Activated T-cell treated with anti-CD3 and anti-CD28 coated beads, Interleukin-2, amount 50 U/mL, for 4 hours (primary cell): ENCODE data around the gene EFNA1. TPM values are rescaled to one million over a fixed set of nuclear protein-coding genes. Genes with fewer than 3 reads are reported as not detected.
A peak's percentile ranks its signal among the peaks of the same experiment; 100 is the strongest.

ENCODE experiments used
- ATAC-seq, 2 donors: fragments of 200-7000 bp; cut with Tn5 transposase; one replicate each; pipeline ENCODE4 v1.10.0; 2021
- DNase-seq: peaks from one replicate; pipeline ENCODE4 v3.0.0-alpha.2; 2020
- H3K27me3 Mint-ChIP-seq: one replicate; pipeline ENCODE4 v1.8.0; 2021; ENCODE audit warnings: low read depth, mixed read lengths
- H3K36me3 Mint-ChIP-seq: one replicate; pipeline ENCODE4 v1.8.0; 2022; ENCODE audit warnings: mixed read lengths; ENCODE audit not compliant: insufficient read depth
- H3K4me1 Mint-ChIP-seq: one replicate; pipeline ENCODE4 v1.8.0; 2021; ENCODE audit warnings: low read depth, mixed read lengths
- H3K4me3 Mint-ChIP-seq: one replicate; pipeline ENCODE4 v1.8.0; 2021; ENCODE audit warnings: mild to moderate bottlenecking, moderate library complexity, mixed read lengths
- H3K9me3 Mint-ChIP-seq: one replicate; pipeline ENCODE4 v1.8.0; 2021; ENCODE audit warnings: mixed read lengths
- total RNA-seq, 3 donors: library from RNA; stranded (reverse); gene quantifications; one replicate each; pipeline ENCODE4 v1.2.1, GENCODE V29; 2021

Gene EFNA1
- under 1 TPM; 0.30 to 0.61 (median 0.32) TPM for total RNA-seq

DNA sequence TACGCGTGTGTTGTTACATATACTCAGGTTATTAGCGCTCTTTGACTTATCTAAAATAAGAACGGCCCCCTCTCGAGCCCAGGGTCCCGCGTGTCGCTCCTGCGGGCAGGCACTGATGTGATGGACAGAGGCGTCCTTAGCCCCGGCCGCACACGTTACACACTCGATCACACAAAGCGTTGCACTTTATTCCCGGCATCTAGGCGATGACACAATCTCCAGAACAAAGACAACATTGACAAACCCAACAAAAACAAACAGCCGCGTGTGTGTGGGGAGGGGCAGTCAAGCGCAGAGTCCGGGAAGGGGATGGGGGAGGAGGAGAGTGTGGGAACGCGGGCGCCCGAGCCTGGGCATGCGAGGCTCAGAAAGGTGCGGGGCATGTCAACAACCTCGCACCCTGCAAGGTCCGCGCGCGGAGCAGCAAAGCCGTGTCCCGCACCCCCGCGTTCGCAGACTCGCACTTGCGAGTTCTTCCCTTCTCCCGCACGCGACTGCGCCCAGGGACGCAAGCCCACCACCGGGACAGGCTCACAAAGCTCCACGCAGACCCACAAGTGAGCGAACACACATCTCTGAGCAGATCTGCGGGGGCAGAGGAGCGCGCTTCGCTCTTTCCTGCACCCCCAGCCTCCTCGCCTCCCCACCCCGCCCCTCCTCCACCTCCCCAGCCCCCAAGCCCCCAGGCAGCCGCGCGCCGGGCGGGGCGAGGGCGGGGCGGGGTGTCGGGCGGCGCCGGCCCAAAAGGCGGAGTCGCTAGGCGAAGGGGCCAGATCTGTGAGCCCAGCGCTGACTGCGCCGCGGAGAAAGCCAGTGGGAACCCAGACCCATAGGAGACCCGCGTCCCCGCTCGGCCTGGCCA, at the start of gene EFNA1:
TSS of gene EFNA1 (plus strand) at position 772 of the 862 bp plus-strand sequence. CDS start 102 bp downstream, outside the sequence.
- Mint-ChIP-seq H3K4me3 (peak within 1 kb of the TSS; percentile 81), H3K27me3 (peaks cover 15% of the 10 kb centered on the region), H3K36me3 (no peaks in the 10 kb centered on the region), H3K9me3 (no peaks in the 10 kb centered on the region), H3K4me1 (peaks cover 37% of the 10 kb centered on the region)
- peak; percentile 32 for DNase-seq
- ATAC-seq = peak; percentile 71 to 75

- ATAC-seq (peak; percentile 24 to 35), DNase-seq (peak; percentile 65)
- peak within 1 kb of the TSS; percentile 68 for H3K4me3 Mint-ChIP-seq
- H3K9me3 Mint-ChIP-seq = no peaks in the 10 kb centered on the region
- peaks cover 32% of the 10 kb centered on the region for H3K27me3 Mint-ChIP-seq
- no peaks in the 10 kb centered on the region for H3K36me3 Mint-ChIP-seq
- H3K4me1 Mint-ChIP-seq = peaks cover 30% of the 10 kb centered on the region
Observed at GRCh38 chr1:155078469-155079209, 49.0 kb upstream of the EFNA1 start, which contains the start of gene EFNA3. EFNA3 (plus strand) TSS chr1:155078837; CDS start chr1:155078942, 105 bp downstream.

GRCh38 chr1:155079210-155079486, 48.5 kb upstream of the EFNA1 start:
- ATAC-seq (peak; percentile 1 to 3), DNase-seq (no peak)
- peaks cover 37% of the 10 kb centered on the region for H3K27me3 Mint-ChIP-seq
- no peaks in the 10 kb centered on the region for H3K36me3 Mint-ChIP-seq
- H3K4me1 Mint-ChIP-seq = peaks cover 31% of the 10 kb centered on the region
- H3K4me3 Mint-ChIP-seq = peak overlapping the region; percentile 68
- H3K9me3 Mint-ChIP-seq = no peaks in the 10 kb centered on the region

- H3K27me3 Mint-ChIP-seq = peaks cover 41% of the 10 kb centered on the region
- ATAC-seq (peak; percentile 5 to 11), DNase-seq (peak; percentile 18)
- H3K4me3 Mint-ChIP-seq = peak overlapping the region; percentile 68
- no peaks in the 10 kb centered on the region for H3K36me3 Mint-ChIP-seq
- H3K4me1 Mint-ChIP-seq = peaks cover 36% of the 10 kb centered on the region
- no peaks in the 10 kb centered on the region for H3K9me3 Mint-ChIP-seq
Observed at GRCh38 chr1:155079487-155080311, 48.0 kb upstream of the EFNA1 start.

GRCh38 chr1:155080312-155081228, 47.1 kb upstream of the EFNA1 start:
- Mint-ChIP-seq H3K36me3 (no peaks in the 10 kb centered on the region), H3K4me3 (peak overlapping the region; percentile 72), H3K4me1 (peaks cover 41% of the 10 kb centered on the region), H3K9me3 (no peaks in the 10 kb centered on the region), H3K27me3 (peaks cover 41% of the 10 kb centered on the region)
- ATAC-seq (no peak), DNase-seq (peak; percentile 23)

DNA sequence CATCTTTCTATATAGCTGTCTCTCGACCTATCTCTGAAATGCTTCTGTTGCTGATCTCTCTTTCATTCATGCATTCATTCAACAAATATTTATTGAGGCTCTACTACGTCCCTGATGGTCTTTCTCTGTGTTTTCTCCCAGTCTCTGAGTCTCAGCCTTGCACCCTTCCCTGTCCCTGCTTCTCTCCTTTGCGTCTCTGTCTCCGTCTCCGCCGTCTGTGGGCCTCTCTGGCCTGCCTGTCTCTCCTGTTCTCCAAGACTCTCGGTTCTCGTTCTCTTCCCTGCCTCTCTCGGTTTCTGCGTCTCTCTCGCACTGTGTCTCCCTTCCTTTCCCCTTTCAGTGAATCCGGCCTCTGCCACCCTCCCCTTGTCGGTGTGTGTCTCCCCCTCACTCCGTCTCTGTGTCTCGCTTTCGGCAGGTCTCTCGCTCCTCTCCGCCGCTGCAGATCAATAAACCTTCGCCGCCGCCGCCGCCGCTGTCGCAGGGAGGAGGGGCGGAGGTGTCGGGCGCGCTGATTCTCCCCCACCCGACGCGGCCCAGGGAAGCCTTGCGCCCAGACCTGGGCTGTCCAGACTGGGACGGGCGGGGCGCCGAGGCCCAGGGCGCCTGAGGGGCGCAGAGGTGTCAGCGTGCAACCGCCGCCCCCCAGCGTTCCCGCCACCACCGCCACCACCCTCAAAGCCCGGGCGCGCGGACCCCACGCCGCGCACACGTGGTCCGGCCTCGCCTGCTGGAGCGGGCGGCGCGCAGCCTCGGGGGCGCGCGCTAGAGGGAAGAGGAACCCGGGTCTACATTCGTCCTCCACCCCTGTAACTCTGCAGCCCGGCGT, 46.0 kb upstream of the EFNA1 start:
- peaks cover 41% of the 10 kb centered on the region for H3K27me3 Mint-ChIP-seq
- DNase-seq = peak; percentile 39
- H3K4me1 Mint-ChIP-seq = peaks cover 45% of the 10 kb centered on the region

GRCh38 chr1:155082301-155083051, 45.2 kb upstream of the EFNA1 start:
- H3K27me3 Mint-ChIP-seq = peaks cover 41% of the 10 kb centered on the region
- H3K36me3 Mint-ChIP-seq = no peaks in the 10 kb centered on the region
- H3K4me3 Mint-ChIP-seq = peak overlapping the region; percentile 49
- peaks cover 45% of the 10 kb centered on the region for H3K4me1 Mint-ChIP-seq
- ATAC-seq (no peak), DNase-seq (peak; percentile 36)
- no peaks in the 10 kb centered on the region for H3K9me3 Mint-ChIP-seq

More for the DNA sequence above, 46.0 kb upstream of the EFNA1 start:
- Mint-ChIP-seq H3K9me3 (no peaks in the 10 kb centered on the region), H3K4me3 (peak overlapping the region; percentile 72), H3K36me3 (no peaks in the 10 kb centered on the region)
- no peak for ATAC-seq

GRCh38 chr1:155083052-155083541, 44.6 kb upstream of the EFNA1 start:
- Mint-ChIP-seq H3K4me3 (no peak overlapping the region), H3K4me1 (peaks cover 45% of the 10 kb centered on the region)
- no peak for ATAC-seq

GRCh38 chr1:155083865-155084721, 43.6 kb upstream of the EFNA1 start:
- no peaks in the 10 kb centered on the region for H3K36me3 Mint-ChIP-seq
- peaks cover 44% of the 10 kb centered on the region for H3K4me1 Mint-ChIP-seq
- H3K9me3 Mint-ChIP-seq = no peaks in the 10 kb centered on the region
- H3K4me3 Mint-ChIP-seq = peak overlapping the region; percentile 92
- H3K27me3 Mint-ChIP-seq = peaks cover 41% of the 10 kb centered on the region
- peak; percentile 23 for DNase-seq
- no peak for ATAC-seq

More at GRCh38 chr1:155083052-155083541, 44.6 kb upstream of the EFNA1 start:
- Mint-ChIP-seq H3K27me3 (peaks cover 41% of the 10 kb centered on the region), H3K9me3 (no peaks in the 10 kb centered on the region), H3K36me3 (no peaks in the 10 kb centered on the region)
- DNase-seq = no peak

DNA sequence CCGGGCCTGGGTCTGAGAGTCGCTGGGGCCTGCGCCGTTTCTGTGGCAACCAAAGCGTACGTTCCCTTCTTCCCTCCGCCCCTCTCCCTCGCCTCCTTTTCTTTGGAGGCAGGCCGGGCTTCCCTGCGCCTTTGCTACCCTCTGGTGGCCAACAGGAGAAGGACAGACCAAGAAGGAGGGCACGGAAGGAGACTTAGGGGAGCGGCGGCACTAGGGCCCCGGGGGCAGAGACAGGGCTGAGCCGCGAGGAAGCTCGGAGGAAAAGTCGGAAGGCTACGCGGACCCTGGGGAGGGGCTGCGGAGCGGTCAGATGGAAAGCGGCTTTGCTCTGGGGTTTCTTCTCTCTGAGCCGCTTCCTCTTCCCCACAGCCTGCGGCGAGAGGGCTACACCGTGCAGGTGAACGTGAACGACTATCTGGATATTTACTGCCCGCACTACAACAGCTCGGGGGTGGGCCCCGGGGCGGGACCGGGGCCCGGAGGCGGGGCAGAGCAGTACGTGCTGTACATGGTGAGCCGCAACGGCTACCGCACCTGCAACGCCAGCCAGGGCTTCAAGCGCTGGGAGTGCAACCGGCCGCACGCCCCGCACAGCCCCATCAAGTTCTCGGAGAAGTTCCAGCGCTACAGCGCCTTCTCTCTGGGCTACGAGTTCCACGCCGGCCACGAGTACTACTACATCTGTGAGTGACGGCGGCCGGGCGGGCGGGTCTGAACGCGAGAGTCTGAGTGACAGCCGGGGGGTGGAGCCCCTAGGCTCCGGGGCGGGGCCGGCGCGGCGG, 42.8 kb upstream of the EFNA1 start:
- H3K27me3 Mint-ChIP-seq = peaks cover 33% of the 10 kb centered on the region
- H3K4me1 Mint-ChIP-seq = peaks cover 37% of the 10 kb centered on the region
- peak; percentile 86 for DNase-seq
- H3K4me3 Mint-ChIP-seq = peak overlapping the region; percentile 92
- ATAC-seq = peak; percentile 84 to 85
- no peaks in the 10 kb centered on the region for H3K9me3 Mint-ChIP-seq
- no peaks in the 10 kb centered on the region for H3K36me3 Mint-ChIP-seq
